NCI-H1105 (cell line): Measurements from ENCODE around the gene ZNF541.
"Not testable (repeated sequence)": the region's sequence is repeated elsewhere in the genome, so short reads cannot be mapped to it uniquely, and the experiment has no call there.

Source experiments
- DNase-seq: peaks from one replicate; lab custom pipeline; 2025; lab: John Stamatoyannopoulos, UW

ZNF541 gene

GRCh38 chr19:47600246-47601179, 27.6 kb upstream of the ZNF541 start:
- DNase-seq, result peak; percentile 99

- not testable (repeated sequence) for DNase-seq
Observed at GRCh38 chr19:47599671-47600245, 26.8 kb upstream of the ZNF541 start.

- DNase-seq, result no peak
Observed at GRCh38 chr19:47598407-47599349, 25.7 kb upstream of the ZNF541 start.

GRCh38 chr19:47595944-47596343, 23.0 kb upstream of the ZNF541 start:
- no peak for DNase-seq

- DNase-seq, result no peak
Observed at GRCh38 chr19:47593860-47594259, 20.9 kb upstream of the ZNF541 start.

- no peak for DNase-seq
Observed at GRCh38 chr19:47589824-47590223, 16.9 kb upstream of the ZNF541 start.

GRCh38 chr19:47587295-47587694, 14.3 kb upstream of the ZNF541 start:
- no peak for DNase-seq

GRCh38 chr19:47583161-47583560, 10.2 kb upstream of the ZNF541 start:
- DNase-seq, result not testable (repeated sequence)

GRCh38 chr19:47582320-47582909, 9.5 kb upstream of the ZNF541 start:
- DNase-seq, result no peak

GRCh38 chr19:47581605-47582319, 8.8 kb upstream of the ZNF541 start:
- no peak for DNase-seq

- no peak for DNase-seq
Observed at GRCh38 chr19:47580397-47580796, 7.4 kb upstream of the ZNF541 start.

GRCh38 chr19:47572635-47573034, 313 bp downstream of the ZNF541 start:
- DNase-seq, result no peak

- DNase-seq, result no peak
Observed at GRCh38 chr19:47569331-47569730, 3.6 kb downstream of the ZNF541 start.

GRCh38 chr19:47564081-47564480, 8.9 kb downstream of the ZNF541 start:
- DNase-seq, result no peak

- DNase-seq, result no peak
Observed at GRCh38 chr19:47561440-47562057, 11.4 kb downstream of the ZNF541 start.

GRCh38 chr19:47560999-47561398, 11.9 kb downstream of the ZNF541 start:
- no peak for DNase-seq

- DNase-seq, result no peak
Observed at GRCh38 chr19:47550129-47550528, 22.8 kb downstream of the ZNF541 start.

GRCh38 chr19:47549261-47549862, 23.6 kb downstream of the ZNF541 start:
- no peak for DNase-seq

GRCh38 chr19:47547199-47547598, 25.7 kb downstream of the ZNF541 start:
- DNase-seq, result no peak
